Immature natural killer cell (primary cell): ENCODE results near the gene LRRC47. TPM values are rescaled to one million over a fixed set of nuclear protein-coding genes. Genes with fewer than 3 reads are reported as not detected.

Experiments used
- DNase-seq, 3 donors: peaks; one replicate each; pipeline ENCODE4 v3.0.0; 2022; ENCODE audit warnings: mixed read lengths in 1 of 3
- H3K27ac Mint-ChIP-seq, 6 donors: one replicate each; pipeline ENCODE4 v1.8.0; 2020; ENCODE audit warnings: mixed read lengths in 6 of 6, mild to moderate bottlenecking in 5 of 6, inconsistent platforms in 4 of 6, moderate library complexity in 3 of 6
- H3K27me3 Mint-ChIP-seq, 3 donors: one replicate each; pipeline ENCODE4 v1.8.0; 2020 to 2021; ENCODE audit warnings: low read depth in 3 of 3, mild to moderate bottlenecking in 3 of 3, mixed read lengths in 3 of 3, moderate library complexity in 3 of 3, inconsistent platforms in 1 of 3
- H3K36me3 Mint-ChIP-seq, 3 donors: one replicate each; pipeline ENCODE4 v1.8.0; 2020; ENCODE audit warnings: mixed read lengths in 3 of 3, inconsistent platforms in 2 of 3, mild to moderate bottlenecking in 2 of 3
- H3K4me1 Mint-ChIP-seq, 2 donors: one replicate each; pipeline ENCODE4 v1.8.0; 2020; ENCODE audit warnings: inconsistent platforms in 2 of 2, mild to moderate bottlenecking in 2 of 2, mixed read lengths in 2 of 2, moderate library complexity in 1 of 2
- H3K4me3 Mint-ChIP-seq, 5 donors: one replicate each; pipeline ENCODE4 v1.8.0; 2020; ENCODE audit warnings: mild to moderate bottlenecking in 5 of 5, mixed read lengths in 5 of 5, inconsistent platforms in 3 of 5, moderate library complexity in 3 of 5
- H3K9me3 Mint-ChIP-seq, 6 donors: one replicate each; pipeline ENCODE4 v1.8.0; 2020; ENCODE audit warnings: mild to moderate bottlenecking in 6 of 6, mixed read lengths in 6 of 6, inconsistent platforms in 4 of 6, moderate library complexity in 3 of 6
- polyA plus RNA-seq, 3 donors: library from polyadenylated mRNA; unstranded; fragments of 300-500 nt; fragmentation: Illumina TruSeq; gene quantifications; one replicate each; pipeline ENCODE4 v1.2.3, GENCODE V29; 2021

Gene LRRC47
- polyA plus RNA-seq, 3 donors from 2014 or later, result 19.3 to 28.3 (median 27.7) TPM

- Mint-ChIP-seq H3K4me1 (peaks cover 0 to 7% of the 10 kb centered on the region in 2 donors), H3K36me3 (no peaks in the 10 kb centered on the region), H3K4me3 (no peak overlapping the region), H3K27me3 (peaks cover 5 to 9% (median 8%) of the 10 kb centered on the region in 3 donors), H3K27ac (no peak overlapping the region), H3K9me3 (no peaks in the 10 kb centered on the region)
- DNase-seq, result no peak
Observed at GRCh38 chr1:3768811-3769390, 27.4 kb downstream of the LRRC47 start.

- Mint-ChIP-seq H3K27ac (no peak overlapping the region), H3K27me3 (peaks cover 5 to 9% (median 8%) of the 10 kb centered on the region in 3 donors), H3K36me3 (no peaks in the 10 kb centered on the region), H3K4me3 (no peak overlapping the region), H3K4me1 (peaks cover 0 to 5% of the 10 kb centered on the region in 2 donors), H3K9me3 (no peaks in the 10 kb centered on the region)
- no peak for DNase-seq
Observed at GRCh38 chr1:3767328-3767925, 28.9 kb downstream of the LRRC47 start.

GRCh38 chr1:3763351-3764125, 32.8 kb downstream of the LRRC47 start:
- H3K36me3 Mint-ChIP-seq, result no peaks in the 10 kb centered on the region
- no peak for DNase-seq
- H3K9me3 Mint-ChIP-seq, result no peaks in the 10 kb centered on the region
- no peaks in the 10 kb centered on the region for H3K4me1 Mint-ChIP-seq
- no peak overlapping the region for H3K27ac Mint-ChIP-seq
- H3K27me3 Mint-ChIP-seq, result peaks cover 5 to 21% (median 9%) of the 10 kb centered on the region in 3 donors
- H3K4me3 Mint-ChIP-seq, result no peak overlapping the region

- no peaks in the 10 kb centered on the region for H3K36me3 Mint-ChIP-seq
- peaks cover 5 to 21% (median 9%) of the 10 kb centered on the region in 3 donors for H3K27me3 Mint-ChIP-seq
- no peak overlapping the region for H3K4me3 Mint-ChIP-seq
- no peak for DNase-seq
- H3K9me3 Mint-ChIP-seq, result no peaks in the 10 kb centered on the region
- no peak overlapping the region for H3K27ac Mint-ChIP-seq
- no peaks in the 10 kb centered on the region for H3K4me1 Mint-ChIP-seq
Observed at GRCh38 chr1:3762873-3763228, 33.4 kb downstream of the LRRC47 start.

- Mint-ChIP-seq H3K4me1 (no peaks in the 10 kb centered on the region), H3K9me3 (no peaks in the 10 kb centered on the region), H3K36me3 (no peaks in the 10 kb centered on the region), H3K27ac (no peak overlapping the region), H3K4me3 (no peak overlapping the region), H3K27me3 (peaks cover 5 to 18% (median 9%) of the 10 kb centered on the region in 3 donors)
- DNase-seq, result no peak
Observed at GRCh38 chr1:3762151-3762872, 34.0 kb downstream of the LRRC47 start.

GRCh38 chr1:3761296-3762010, 34.8 kb downstream of the LRRC47 start:
- H3K9me3 Mint-ChIP-seq, result no peaks in the 10 kb centered on the region
- H3K36me3 Mint-ChIP-seq, result no peaks in the 10 kb centered on the region
- DNase-seq, result no peak
- peaks cover 5 to 21% (median 6%) of the 10 kb centered on the region in 3 donors for H3K27me3 Mint-ChIP-seq
- H3K4me1 Mint-ChIP-seq, result no peaks in the 10 kb centered on the region
- H3K27ac Mint-ChIP-seq, result no peak overlapping the region
- H3K4me3 Mint-ChIP-seq, result no peak overlapping the region

GRCh38 chr1:3759796-3760195, 36.5 kb downstream of the LRRC47 start:
- no peaks in the 10 kb centered on the region for H3K4me1 Mint-ChIP-seq
- H3K27me3 Mint-ChIP-seq, result peaks cover 5 to 21% (median 8%) of the 10 kb centered on the region in 3 donors
- no peaks in the 10 kb centered on the region for H3K9me3 Mint-ChIP-seq
- H3K36me3 Mint-ChIP-seq, result no peaks in the 10 kb centered on the region
- H3K27ac Mint-ChIP-seq, result no peak overlapping the region
- no peak for DNase-seq
- no peak overlapping the region for H3K4me3 Mint-ChIP-seq

- Mint-ChIP-seq H3K4me1 (no peaks in the 10 kb centered on the region), H3K9me3 (no peaks in the 10 kb centered on the region)
Observed at GRCh38 chr1:3759164-3759563, 37.1 kb downstream of the LRRC47 start.

GRCh38 chr1:3756394-3756793, 39.9 kb downstream of the LRRC47 start:
- Mint-ChIP-seq H3K27me3 (peaks cover 2 to 17% (median 6%) of the 10 kb centered on the region in 3 donors), H3K27ac (no peak overlapping the region), H3K36me3 (no peaks in the 10 kb centered on the region), H3K9me3 (no peaks in the 10 kb centered on the region), H3K4me1 (no peaks in the 10 kb centered on the region), H3K4me3 (no peak overlapping the region)
- DNase-seq, result no peak

More at GRCh38 chr1:3759164-3759563, 37.1 kb downstream of the LRRC47 start:
- peaks cover 4 to 16% (median 5%) of the 10 kb centered on the region in 3 donors for H3K27me3 Mint-ChIP-seq
- no peaks in the 10 kb centered on the region for H3K36me3 Mint-ChIP-seq
- DNase-seq, result no peak
- H3K27ac Mint-ChIP-seq, result no peak overlapping the region
- H3K4me3 Mint-ChIP-seq, result no peak overlapping the region

- DNase-seq, result no peak
- no peaks in the 10 kb centered on the region for H3K9me3 Mint-ChIP-seq
- H3K4me1 Mint-ChIP-seq, result no peaks in the 10 kb centered on the region
- no peak overlapping the region for H3K27ac Mint-ChIP-seq
- no peaks in the 10 kb centered on the region for H3K36me3 Mint-ChIP-seq
- no peak overlapping the region for H3K4me3 Mint-ChIP-seq
- peaks cover 5 to 7% (median 7%) of the 10 kb centered on the region in 3 donors for H3K27me3 Mint-ChIP-seq
Observed at GRCh38 chr1:3753656-3754454, 42.4 kb downstream of the LRRC47 start.

- peaks cover 5 to 11% (median 5%) of the 10 kb centered on the region in 3 donors for H3K27me3 Mint-ChIP-seq
- H3K4me3 Mint-ChIP-seq, result no peak within 1 kb of the TSS
- H3K36me3 Mint-ChIP-seq, result no peaks in the 10 kb centered on the region
- no peak within 1 kb of the TSS for H3K27ac Mint-ChIP-seq
- H3K4me1 Mint-ChIP-seq, result peaks cover 9 to 11% of the 10 kb centered on the region in 2 donors
- H3K9me3 Mint-ChIP-seq, result no peaks in the 10 kb centered on the region
- no peak for DNase-seq
Observed at GRCh38 chr1:3752400-3752945, 43.8 kb downstream of the LRRC47 start, which contains the start of gene CCDC27. TSS of gene CCDC27 (plus strand) at chr1:3752450. CDS start at chr1:3752482, 32 bp downstream.

GRCh38 chr1:3750741-3751140, 45.6 kb downstream of the LRRC47 start:
- no peaks in the 10 kb centered on the region for H3K9me3 Mint-ChIP-seq
- H3K27ac Mint-ChIP-seq, result no peak overlapping the region
- H3K36me3 Mint-ChIP-seq, result no peaks in the 10 kb centered on the region
- DNase-seq, result no peak
- H3K4me1 Mint-ChIP-seq, result peaks cover 18 to 20% of the 10 kb centered on the region in 2 donors
- H3K4me3 Mint-ChIP-seq, result no peak overlapping the region
- peaks cover 2 to 12% (median 5%) of the 10 kb centered on the region in 3 donors for H3K27me3 Mint-ChIP-seq
